Measurements from ENCODE around the gene TENM3. TPM values are rescaled to one million over a fixed set of nuclear protein-coding genes. Genes with fewer than 3 reads are reported as not detected.

Gene TENM3
- total and polyA plus RNA-seq, 2 donors from 2014 or later: 0.58 to 6.8 TPM

DNA sequence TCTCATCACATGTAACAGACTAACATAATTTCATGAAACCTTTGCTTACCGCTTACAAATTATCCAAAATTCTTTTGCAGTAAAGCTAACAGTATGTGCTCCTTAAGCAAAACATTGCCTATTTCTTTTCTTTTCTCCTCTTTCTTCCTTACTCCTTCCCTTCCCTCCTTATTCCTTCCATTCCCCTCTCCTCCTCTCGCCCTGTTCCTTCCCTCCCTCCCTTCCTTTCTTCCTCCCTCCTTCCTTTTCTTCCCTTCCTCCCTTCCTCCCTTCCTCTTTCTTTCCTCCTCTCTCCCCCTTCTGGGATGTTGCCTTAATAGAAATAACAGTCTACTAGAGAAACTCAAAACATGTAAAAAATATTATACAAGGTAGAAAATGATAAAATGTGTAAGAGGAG is 246.4 kb downstream of the TENM3 start:
- no peak overlapping the region for H3K9ac ChIP-seq (ENCODE audit: low read length in 3 of 3)
- H3K4me1 ChIP-seq (ENCODE audit: control insufficient read depth in 2 of 3, insufficient read depth in 2 of 3, low read depth in 1 of 3, low read length in 3 of 3): no peaks in the 10 kb centered on the region
- H3K9me3 ChIP-seq (ENCODE audit: control insufficient read depth in 2 of 3, insufficient read depth in 1 of 3, low read length in 3 of 3): no peaks in the 10 kb centered on the region
- intact Hi-C loops (cut with DNase I): no loop called here
- H3K27ac ChIP-seq (ENCODE audit: low read depth in 2 of 2, low read length in 2 of 2): no peak overlapping the region
- H3K36me3 ChIP-seq (ENCODE audit: control insufficient read depth in 2 of 3, insufficient read depth in 3 of 3, low read length in 3 of 3): no peaks in the 10 kb centered on the region
- TF ChIP-seq CTCF (IDR thresholded peaks at IDR 0.05; ENCODE audit: borderline replicate concordance, extremely low read depth, insufficient read depth): no peak
- FAIRE-seq (no peak), DNase-seq (no peak)
- H3K4me3 ChIP-seq (ENCODE audit: low read length in 3 of 3): no peak overlapping the region
- H3K27me3 ChIP-seq (ENCODE audit: control insufficient read depth, insufficient read depth, low read length): no peaks in the 10 kb centered on the region

GRCh38 chr4:182491719-182492118 is 248.5 kb downstream of the TENM3 start:
- H3K9me3 ChIP-seq (ENCODE audit: control insufficient read depth in 2 of 3, insufficient read depth in 1 of 3, low read length in 3 of 3): no peaks in the 10 kb centered on the region
- no peak overlapping the region for H3K27ac ChIP-seq (ENCODE audit: low read depth in 2 of 2, low read length in 2 of 2)
- no peak overlapping the region for H3K9ac ChIP-seq (ENCODE audit: low read length in 3 of 3)
- no peak overlapping the region for H3K4me3 ChIP-seq (ENCODE audit: low read length in 3 of 3)
- TF ChIP-seq CTCF (IDR thresholded peaks at IDR 0.05; ENCODE audit: borderline replicate concordance, extremely low read depth, insufficient read depth): no peak
- no peaks in the 10 kb centered on the region for H3K27me3 ChIP-seq (ENCODE audit: control insufficient read depth, insufficient read depth, low read length)
- H3K4me1 ChIP-seq (ENCODE audit: control insufficient read depth in 2 of 3, insufficient read depth in 2 of 3, low read depth in 1 of 3, low read length in 3 of 3): no peaks in the 10 kb centered on the region
- DNase-seq (no peak), FAIRE-seq (no peak)
- no peaks in the 10 kb centered on the region for H3K36me3 ChIP-seq (ENCODE audit: control insufficient read depth in 2 of 3, insufficient read depth in 3 of 3, low read length in 3 of 3)
- intact Hi-C loops (cut with DNase I): no loop called here

- H3K9me3 ChIP-seq (ENCODE audit: control insufficient read depth in 2 of 3, insufficient read depth in 1 of 3, low read length in 3 of 3): no peaks in the 10 kb centered on the region
- TF ChIP-seq CTCF (IDR thresholded peaks at IDR 0.05; ENCODE audit: borderline replicate concordance, extremely low read depth, insufficient read depth): no peak
- no peaks in the 10 kb centered on the region for H3K36me3 ChIP-seq (ENCODE audit: control insufficient read depth in 2 of 3, insufficient read depth in 3 of 3, low read length in 3 of 3)
- FAIRE-seq: peak; percentile 59
- intact Hi-C loops (cut with DNase I): no loop called here
- H3K27me3 ChIP-seq (ENCODE audit: control insufficient read depth, insufficient read depth, low read length): no peaks in the 10 kb centered on the region
- H3K4me3 ChIP-seq (ENCODE audit: low read length in 3 of 3): no peak overlapping the region
- no peak overlapping the region for H3K9ac ChIP-seq (ENCODE audit: low read length in 3 of 3)
- DNase-seq: peak in 1 of 5 donors; percentile 14
- no peak overlapping the region for H3K27ac ChIP-seq (ENCODE audit: low read depth in 2 of 2, low read length in 2 of 2)
- no peaks in the 10 kb centered on the region for H3K4me1 ChIP-seq (ENCODE audit: control insufficient read depth in 2 of 3, insufficient read depth in 2 of 3, low read depth in 1 of 3, low read length in 3 of 3)
Measured at GRCh38 chr4:182492423-182492822, 249.2 kb downstream of the TENM3 start.

GRCh38 chr4:182493377-182493776 is 250.2 kb downstream of the TENM3 start:
- Histone ChIP-seq H3K4me3 (ENCODE audit: low read length in 3 of 3) (no peak overlapping the region), H3K27me3 (ENCODE audit: control insufficient read depth, insufficient read depth, low read length) (no peaks in the 10 kb centered on the region), H3K36me3 (ENCODE audit: control insufficient read depth in 2 of 3, insufficient read depth in 3 of 3, low read length in 3 of 3) (no peaks in the 10 kb centered on the region), H3K27ac (ENCODE audit: low read depth in 2 of 2, low read length in 2 of 2) (no peak overlapping the region), H3K9me3 (ENCODE audit: control insufficient read depth in 2 of 3, insufficient read depth in 1 of 3, low read length in 3 of 3) (no peaks in the 10 kb centered on the region), H3K9ac (ENCODE audit: low read length in 3 of 3) (no peak overlapping the region), H3K4me1 (ENCODE audit: control insufficient read depth in 2 of 3, insufficient read depth in 2 of 3, low read depth in 1 of 3, low read length in 3 of 3) (no peaks in the 10 kb centered on the region)
- FAIRE-seq (no peak), DNase-seq (no peak)
- intact Hi-C loops (cut with DNase I): no loop called here
- no peak for TF ChIP-seq CTCF (IDR thresholded peaks at IDR 0.05; ENCODE audit: borderline replicate concordance, extremely low read depth, insufficient read depth)
